Activated naive CD4-positive, alpha-beta T cell treated with anti-CD3 and anti-CD28 coated beads, Interleukin-2, amount 10 ng/mL, durations not matched to agents 7 days and 5 days (primary cell): ENCODE measurements around the gene NADSYN1.

Experiments used
- CTCF ChIA-PET: fragments of 350-600 bp; sonication (Branson Sonifier 250); formaldehyde crosslinking; loops from one replicate; lab custom pipeline; 2021; ENCODE audit warnings: antibody characterized with exemption; lab: Charles Lee
- DNase-seq: peaks from one replicate; pipeline ENCODE4 v3.0.0-alpha.2; 2020
- H3K27ac Mint-ChIP-seq: one replicate; pipeline ENCODE4 v1.8.0; 2021; ENCODE audit warnings: mild to moderate bottlenecking, moderate library complexity, mixed read lengths
- H3K27me3 Mint-ChIP-seq: one replicate; pipeline ENCODE4 v1.8.0; 2021; ENCODE audit warnings: mild to moderate bottlenecking, mixed read lengths
- H3K36me3 Mint-ChIP-seq: one replicate; pipeline ENCODE4 v1.8.0; 2021; ENCODE audit warnings: mixed read lengths
- H3K4me1 Mint-ChIP-seq: one replicate; pipeline ENCODE4 v1.8.0; 2021; ENCODE audit warnings: mixed read lengths
- H3K4me3 Mint-ChIP-seq: one replicate; pipeline ENCODE4 v1.8.0; 2021; ENCODE audit warnings: mild to moderate bottlenecking, moderate library complexity, mixed read lengths
- H3K9me3 Mint-ChIP-seq: one replicate; pipeline ENCODE4 v1.8.0; 2021; ENCODE audit warnings: mixed read lengths

The NADSYN1 gene

DNA sequence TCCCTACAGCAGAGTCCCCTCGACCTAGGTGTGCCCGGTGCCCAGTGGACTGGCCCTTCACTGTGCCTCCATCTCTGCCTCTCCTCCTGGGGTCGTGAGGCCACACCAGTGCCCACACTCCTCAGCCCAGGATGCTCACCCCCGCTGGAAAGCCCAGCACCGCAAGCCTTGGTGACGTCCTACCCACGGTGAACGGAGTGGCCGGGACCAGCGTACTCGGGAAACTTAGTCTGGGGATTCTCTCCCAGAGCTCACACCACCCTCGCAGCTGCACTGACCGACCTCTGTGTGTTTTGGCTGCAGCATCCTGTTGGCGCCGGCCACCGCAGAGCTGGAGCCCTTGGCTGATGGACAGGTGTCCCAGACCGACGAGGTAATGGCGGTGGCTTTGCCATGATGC is 38.5 kb downstream of the NADSYN1 start:
- peaks cover 60% of the 10 kb centered on the region for H3K36me3 Mint-ChIP-seq
- no peak for DNase-seq
- CTCF ChIA-PET: no interaction called here
- no peak overlapping the region for H3K27ac Mint-ChIP-seq
- no peaks in the 10 kb centered on the region for H3K9me3 Mint-ChIP-seq
- no peaks in the 10 kb centered on the region for H3K27me3 Mint-ChIP-seq
- peaks cover 2% of the 10 kb centered on the region for H3K4me1 Mint-ChIP-seq
- H3K4me3 Mint-ChIP-seq: no peak overlapping the region

DNA sequence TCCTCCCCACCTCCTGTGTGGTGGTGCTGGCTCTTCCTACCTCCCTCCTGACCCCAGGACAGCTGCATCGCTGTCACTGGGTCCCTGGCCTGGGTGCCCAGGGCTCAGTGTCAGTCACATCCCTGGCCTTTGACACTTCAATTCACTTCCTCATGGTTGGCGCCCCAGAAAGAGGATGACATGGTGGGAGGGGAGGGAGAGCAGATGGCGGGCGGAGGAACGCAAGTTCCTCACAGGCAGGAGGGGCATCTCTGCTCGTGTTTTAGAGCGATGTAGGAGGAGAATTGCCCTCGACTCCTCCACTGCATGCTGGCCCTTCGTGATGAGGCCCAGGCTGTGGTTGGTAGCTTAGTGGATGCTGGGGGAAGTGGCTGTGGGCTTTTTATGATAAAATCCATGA is 38.9 kb downstream of the NADSYN1 start:
- DNase-seq: no peak
- Mint-ChIP-seq H3K27ac (no peak overlapping the region), H3K9me3 (no peaks in the 10 kb centered on the region), H3K27me3 (no peaks in the 10 kb centered on the region), H3K4me1 (peaks cover 2% of the 10 kb centered on the region), H3K36me3 (peaks cover 62% of the 10 kb centered on the region), H3K4me3 (no peak overlapping the region)
- CTCF ChIA-PET: no interaction called here

DNA sequence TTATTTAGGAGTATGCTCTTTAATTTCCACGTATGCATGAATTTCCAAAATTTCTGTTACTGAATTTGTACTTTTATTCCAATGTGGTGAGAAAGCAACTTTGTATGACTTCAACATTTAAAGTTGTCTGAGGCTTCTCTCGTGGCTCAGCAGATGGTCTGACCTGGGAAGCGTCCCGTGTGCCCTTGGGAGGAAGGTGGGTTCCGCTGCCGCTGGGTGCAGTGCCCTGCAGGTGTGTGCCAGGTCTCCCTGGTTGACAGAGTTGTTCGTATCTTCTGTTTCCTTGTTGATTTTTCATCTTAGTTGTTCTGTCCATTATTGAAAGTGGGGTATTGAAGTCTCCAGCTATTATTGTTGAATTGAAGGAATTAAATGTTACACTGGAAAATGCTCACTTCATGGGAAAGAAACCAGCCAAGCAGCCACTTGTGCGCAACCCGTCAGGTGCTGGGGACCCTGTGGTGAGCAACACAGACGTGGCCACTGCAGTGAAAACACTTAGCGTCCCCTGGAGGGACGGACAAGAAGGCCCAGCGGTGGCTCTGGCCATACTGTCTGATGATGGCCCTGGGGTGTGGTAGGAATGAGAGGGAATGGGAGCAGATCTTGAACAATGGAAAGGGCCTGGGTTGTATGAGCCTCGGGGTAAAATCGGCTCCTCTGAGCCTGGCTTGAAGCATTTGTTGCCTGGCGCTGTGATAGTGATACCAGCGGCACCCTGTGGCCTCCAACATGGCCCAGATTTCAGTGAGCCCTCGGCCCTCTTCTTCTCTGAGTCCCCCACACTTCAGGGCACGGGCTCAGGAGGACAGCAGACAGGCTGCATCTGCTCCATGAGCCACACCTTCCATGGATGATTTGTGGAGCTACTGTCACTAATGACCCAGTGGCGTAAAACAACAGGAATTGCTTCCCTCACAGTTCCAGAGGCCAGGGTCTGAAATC is 42.6 kb downstream of the NADSYN1 start:
- Mint-ChIP-seq H3K4me1 (peaks cover 6% of the 10 kb centered on the region), H3K9me3 (no peaks in the 10 kb centered on the region), H3K36me3 (peaks cover 67% of the 10 kb centered on the region), H3K27ac (no peak overlapping the region), H3K27me3 (no peaks in the 10 kb centered on the region), H3K4me3 (no peak overlapping the region)
- no peak for DNase-seq
- CTCF ChIA-PET: no interaction called here

DNA sequence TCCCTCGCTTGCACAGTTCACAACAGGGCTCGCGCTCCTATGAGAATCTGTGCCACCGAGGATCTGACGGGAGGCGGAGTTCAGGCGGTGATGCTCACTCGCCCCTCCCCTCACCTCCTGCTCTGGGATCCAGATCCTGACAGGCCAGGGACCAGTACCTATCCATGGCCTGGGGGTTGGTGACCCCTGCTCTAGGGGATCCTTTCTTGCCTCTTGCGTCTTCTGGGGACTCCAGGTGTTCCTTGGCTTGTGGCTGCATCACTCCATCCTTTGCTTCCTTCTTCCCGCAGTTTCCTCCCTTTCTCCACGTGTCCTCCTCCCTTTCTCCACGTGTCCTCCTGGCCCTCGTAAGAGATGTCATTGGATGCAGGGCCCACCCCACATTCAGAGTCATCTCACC is 43.4 kb downstream of the NADSYN1 start:
- Mint-ChIP-seq H3K27ac (peak overlapping the region; percentile 31), H3K36me3 (peaks cover 63% of the 10 kb centered on the region), H3K9me3 (no peaks in the 10 kb centered on the region), H3K27me3 (no peaks in the 10 kb centered on the region), H3K4me3 (no peak overlapping the region), H3K4me1 (peaks cover 6% of the 10 kb centered on the region)
- no peak for DNase-seq
- CTCF ChIA-PET: no interaction called here

DNA sequence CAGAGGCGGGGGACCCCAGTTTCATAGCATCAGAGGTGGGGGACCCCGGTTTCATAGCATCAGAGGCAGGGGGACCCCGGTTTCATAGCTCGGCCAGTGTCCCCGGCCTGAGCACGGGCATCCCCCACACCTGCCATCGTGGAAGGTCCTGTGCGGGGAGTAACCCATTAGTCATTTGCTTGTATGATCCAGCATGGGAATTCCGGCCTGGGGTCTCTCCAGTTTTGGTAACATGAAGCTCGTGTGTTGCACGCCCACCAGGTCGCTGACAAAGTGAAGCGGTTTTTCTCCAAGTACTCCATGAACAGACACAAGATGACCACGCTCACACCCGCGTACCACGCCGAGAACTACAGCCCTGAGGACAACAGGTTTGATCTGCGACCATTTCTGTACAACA is 45.1 kb downstream of the NADSYN1 start:
- Mint-ChIP-seq H3K4me3 (no peak overlapping the region), H3K27me3 (no peaks in the 10 kb centered on the region), H3K27ac (no peak overlapping the region), H3K36me3 (peaks cover 55% of the 10 kb centered on the region), H3K4me1 (peaks cover 6% of the 10 kb centered on the region), H3K9me3 (no peaks in the 10 kb centered on the region)
- CTCF ChIA-PET: no interaction called here
- DNase-seq: no peak

DNA sequence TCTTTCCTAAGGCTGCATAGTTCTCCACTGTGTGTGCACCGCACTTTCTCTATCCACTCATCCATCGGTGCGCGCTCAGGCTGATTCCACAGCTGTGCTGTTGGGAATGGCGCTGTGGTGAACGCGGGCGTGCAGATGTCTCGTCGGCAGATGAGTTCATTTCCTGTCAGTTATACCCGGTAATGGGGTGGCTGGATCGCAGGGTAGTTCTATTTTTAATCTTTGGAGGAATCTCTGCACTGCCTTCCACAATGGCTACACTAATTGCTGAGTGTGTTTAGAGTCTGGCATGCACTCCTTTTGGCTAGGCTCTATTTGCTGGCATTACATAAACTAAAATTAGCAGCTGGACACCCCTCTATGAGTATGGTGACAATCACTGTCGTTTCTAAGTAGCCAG is 46.1 kb downstream of the NADSYN1 start:
- peaks cover 6% of the 10 kb centered on the region for H3K4me1 Mint-ChIP-seq
- CTCF ChIA-PET: no interaction called here
- no peaks in the 10 kb centered on the region for H3K27me3 Mint-ChIP-seq
- H3K27ac Mint-ChIP-seq: no peak overlapping the region
- no peak overlapping the region for H3K4me3 Mint-ChIP-seq
- H3K9me3 Mint-ChIP-seq: no peaks in the 10 kb centered on the region
- no peak for DNase-seq
- peaks cover 52% of the 10 kb centered on the region for H3K36me3 Mint-ChIP-seq

DNA sequence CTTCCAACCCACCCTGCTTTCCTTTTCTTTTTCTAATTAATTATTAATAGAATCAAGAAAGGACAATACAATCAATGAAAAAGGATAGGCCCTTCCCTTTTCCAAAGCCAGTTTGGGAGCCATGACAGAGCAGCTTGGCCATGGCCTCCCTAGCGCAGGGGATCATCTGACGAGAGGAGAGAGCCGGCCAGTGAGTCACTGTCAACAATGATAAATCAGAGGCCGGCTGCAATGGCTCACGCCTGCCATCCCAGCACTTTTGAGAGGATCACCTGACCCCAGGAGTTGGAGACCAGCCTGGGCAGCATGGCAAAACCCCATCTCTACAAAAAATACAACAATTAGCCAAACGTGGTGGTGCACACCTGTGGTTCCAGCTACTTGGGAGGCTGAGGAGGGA is 46.5 kb downstream of the NADSYN1 start:
- Mint-ChIP-seq H3K27me3 (no peaks in the 10 kb centered on the region), H3K27ac (no peak overlapping the region), H3K36me3 (peaks cover 49% of the 10 kb centered on the region), H3K9me3 (no peaks in the 10 kb centered on the region), H3K4me3 (no peak overlapping the region), H3K4me1 (peaks cover 6% of the 10 kb centered on the region)
- CTCF ChIA-PET: no interaction called here
- no peak for DNase-seq

DNA sequence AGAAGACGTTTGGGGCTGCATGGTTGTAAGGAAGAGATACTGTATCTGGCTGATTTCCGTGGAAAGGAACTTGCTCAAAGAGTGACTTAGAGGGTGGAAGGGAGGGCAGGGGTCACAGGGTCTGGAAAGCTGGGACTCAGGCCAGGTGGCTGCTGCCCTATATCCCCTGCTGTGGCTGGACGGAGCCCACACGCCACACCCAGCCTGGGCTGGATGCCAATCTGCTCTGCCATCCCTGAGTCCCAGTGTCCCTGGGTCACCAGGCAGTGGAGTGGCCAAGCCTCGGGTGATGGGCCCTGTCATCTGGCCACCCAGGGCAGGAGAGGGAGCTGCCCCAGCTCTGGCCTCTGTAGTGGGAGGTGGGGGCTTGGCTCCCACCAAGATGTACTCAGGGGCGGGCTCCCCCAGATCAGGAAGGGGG is 47.6 kb downstream of the NADSYN1 start:
- Mint-ChIP-seq H3K36me3 (peaks cover 48% of the 10 kb centered on the region), H3K4me3 (no peak overlapping the region), H3K9me3 (no peaks in the 10 kb centered on the region), H3K27ac (no peak overlapping the region), H3K4me1 (peaks cover 6% of the 10 kb centered on the region), H3K27me3 (no peaks in the 10 kb centered on the region)
- no peak for DNase-seq
- CTCF ChIA-PET: no interaction called here

DNA sequence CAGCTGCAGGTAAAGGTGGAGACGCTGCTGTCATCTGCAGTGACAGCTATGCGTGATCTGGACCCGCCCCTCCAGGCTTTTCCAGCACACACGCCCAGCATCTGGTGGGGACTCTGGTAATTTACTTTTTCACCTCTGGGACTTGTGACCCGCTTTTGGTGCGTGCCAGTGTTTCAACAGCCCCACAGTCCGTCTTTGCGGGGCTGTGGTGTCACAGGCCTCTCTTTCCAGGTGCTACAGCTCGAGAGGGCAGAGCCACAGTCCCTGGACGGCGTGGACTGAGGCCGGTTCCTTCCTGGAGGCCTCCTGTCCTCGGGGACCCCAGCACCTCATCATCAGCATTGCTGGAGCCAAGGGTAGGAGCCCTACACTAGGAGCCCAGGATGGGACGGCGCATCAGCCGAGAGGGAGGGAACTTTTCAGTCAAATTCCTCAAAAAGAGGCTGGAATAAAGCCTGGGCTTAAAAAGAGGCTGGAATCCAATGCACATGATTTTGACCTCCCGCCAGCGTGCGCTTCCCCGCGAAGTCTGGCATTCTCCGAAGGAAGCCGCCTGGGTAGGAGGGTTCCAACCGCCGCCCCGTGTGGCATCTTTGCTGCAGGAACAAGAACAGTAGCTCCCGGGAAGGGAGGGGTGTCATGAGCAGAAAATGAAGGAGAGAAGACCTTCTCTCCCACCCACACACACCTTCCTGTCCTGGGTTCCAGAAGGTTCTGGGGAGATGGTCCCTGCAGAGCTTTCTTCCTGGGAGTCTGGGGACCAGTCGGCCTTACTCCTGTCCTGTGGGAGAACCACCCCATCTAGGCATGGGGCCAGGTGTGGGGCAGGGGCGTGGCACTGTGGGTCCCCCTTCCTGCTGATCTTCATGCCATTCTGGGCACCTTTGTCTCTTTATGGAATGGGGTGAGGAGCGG is 48.3 kb downstream of the NADSYN1 start:
- Mint-ChIP-seq H3K27me3 (no peaks in the 10 kb centered on the region), H3K9me3 (no peaks in the 10 kb centered on the region), H3K36me3 (peaks cover 51% of the 10 kb centered on the region), H3K27ac (no peak overlapping the region), H3K4me1 (peaks cover 6% of the 10 kb centered on the region), H3K4me3 (no peak overlapping the region)
- CTCF ChIA-PET: no interaction called here
- no peak for DNase-seq

DNA sequence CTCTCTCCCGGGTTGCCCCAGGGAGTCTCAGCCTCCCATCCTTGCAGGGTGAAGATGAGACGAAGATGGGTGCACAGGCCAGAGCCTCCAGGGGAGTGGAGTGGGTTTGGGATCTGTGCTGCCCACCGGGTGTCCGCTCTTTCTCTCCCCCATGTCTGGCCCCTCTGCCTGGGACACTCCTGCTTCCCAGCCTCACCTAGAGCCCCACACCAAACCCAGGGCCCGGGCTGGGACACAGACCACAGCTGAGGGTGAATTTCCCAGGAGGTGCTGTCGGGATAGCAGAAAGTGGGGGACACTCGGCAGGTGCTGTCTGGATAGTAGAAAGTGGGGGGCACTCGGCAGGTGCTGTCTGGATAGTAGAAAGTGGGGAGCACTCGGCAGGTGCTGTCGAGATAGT is 49.0 kb downstream of the NADSYN1 start:
- H3K27ac Mint-ChIP-seq: no peak overlapping the region

DNA sequence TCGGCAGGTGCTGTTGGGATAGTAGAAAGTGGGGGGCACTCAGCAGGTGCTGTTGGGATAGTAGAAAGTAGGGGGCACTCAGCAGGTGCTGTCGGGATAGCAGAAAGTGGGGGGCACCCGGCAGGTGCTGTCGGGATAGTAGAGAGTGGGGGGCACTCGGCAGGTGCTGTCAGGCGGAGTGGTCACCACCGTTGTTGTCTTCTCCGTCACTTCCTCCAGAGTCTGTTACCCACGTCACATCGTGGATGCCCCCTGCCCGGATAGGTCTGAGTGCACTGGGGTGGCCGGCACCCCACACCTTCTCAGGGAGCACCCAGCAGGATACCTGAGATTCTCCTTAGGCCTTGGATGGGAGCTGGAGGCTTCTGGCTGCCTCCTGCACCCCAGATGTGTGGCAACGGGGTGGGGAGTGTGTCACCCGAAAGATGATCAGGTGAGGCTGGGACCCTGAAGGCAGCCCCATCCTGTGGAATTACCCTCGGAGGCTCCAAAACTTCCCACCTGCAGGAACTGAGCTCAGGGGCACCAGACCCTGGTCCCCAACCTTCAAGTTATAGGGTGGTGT is 50.0 kb downstream of the NADSYN1 start:
- CTCF ChIA-PET: no interaction called here
- H3K27ac Mint-ChIP-seq: no peak overlapping the region
- H3K4me3 Mint-ChIP-seq: no peak overlapping the region
- no peak for DNase-seq
- peaks cover 6% of the 10 kb centered on the region for H3K4me1 Mint-ChIP-seq
- peaks cover 44% of the 10 kb centered on the region for H3K36me3 Mint-ChIP-seq
- H3K27me3 Mint-ChIP-seq: no peaks in the 10 kb centered on the region
- H3K9me3 Mint-ChIP-seq: peaks cover 1% of the 10 kb centered on the region

More for the DNA sequence above, 49.0 kb downstream of the NADSYN1 start:
- CTCF ChIA-PET: no interaction called here
- H3K4me3 Mint-ChIP-seq: no peak overlapping the region
- H3K36me3 Mint-ChIP-seq: peaks cover 52% of the 10 kb centered on the region
- DNase-seq: no peak
- no peaks in the 10 kb centered on the region for H3K9me3 Mint-ChIP-seq
- peaks cover 6% of the 10 kb centered on the region for H3K4me1 Mint-ChIP-seq
- H3K27me3 Mint-ChIP-seq: no peaks in the 10 kb centered on the region

DNA sequence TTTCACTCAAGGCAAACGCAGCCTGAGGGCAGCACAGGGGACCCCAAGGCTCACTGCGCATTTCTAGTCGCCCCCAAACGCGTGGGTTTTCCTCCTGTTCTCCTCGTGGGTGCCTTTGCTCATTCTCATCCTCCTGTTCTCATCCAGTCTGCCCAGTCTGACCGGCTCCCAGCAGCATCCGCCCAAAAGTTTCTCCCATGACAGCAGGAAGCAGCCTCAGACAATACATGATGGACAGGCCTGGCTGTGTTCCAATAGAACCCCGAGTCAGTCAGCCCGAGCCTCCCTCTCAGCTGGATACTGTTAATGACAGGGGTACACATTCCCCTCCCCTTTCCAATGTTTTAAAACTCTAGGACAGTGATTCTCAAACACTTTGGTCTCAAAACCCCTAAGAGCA is 51.5 kb downstream of the NADSYN1 start:
- Mint-ChIP-seq H3K27ac (no peak overlapping the region), H3K9me3 (peaks cover 13% of the 10 kb centered on the region), H3K27me3 (no peaks in the 10 kb centered on the region), H3K4me3 (no peak overlapping the region), H3K4me1 (no peaks in the 10 kb centered on the region), H3K36me3 (peaks cover 32% of the 10 kb centered on the region)
- CTCF ChIA-PET: no interaction called here
- DNase-seq: no peak

DNA sequence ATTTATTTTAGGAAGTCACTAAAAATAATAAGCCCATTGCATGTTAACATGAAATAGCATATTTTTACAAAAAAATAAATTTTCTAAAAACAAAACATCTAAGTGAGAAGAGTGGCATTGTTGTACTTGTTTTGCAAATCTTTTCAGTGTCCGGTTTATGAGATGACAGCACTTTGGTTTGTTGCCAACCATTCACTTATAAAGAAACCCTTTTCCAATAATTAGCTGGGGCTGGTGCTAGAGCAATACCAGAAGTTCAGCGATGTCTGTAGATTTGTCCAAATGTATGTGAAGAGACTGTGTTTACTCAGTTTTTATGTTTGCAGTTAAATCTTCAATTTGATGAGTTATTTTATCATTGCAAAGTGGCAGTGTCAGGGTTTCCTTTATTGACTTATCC is 52.0 kb downstream of the NADSYN1 start:
- Mint-ChIP-seq H3K4me3 (no peak overlapping the region), H3K27ac (no peak overlapping the region), H3K9me3 (peaks cover 18% of the 10 kb centered on the region), H3K36me3 (peaks cover 30% of the 10 kb centered on the region), H3K27me3 (no peaks in the 10 kb centered on the region), H3K4me1 (no peaks in the 10 kb centered on the region)
- DNase-seq: no peak
- CTCF ChIA-PET: no interaction called here

DNA sequence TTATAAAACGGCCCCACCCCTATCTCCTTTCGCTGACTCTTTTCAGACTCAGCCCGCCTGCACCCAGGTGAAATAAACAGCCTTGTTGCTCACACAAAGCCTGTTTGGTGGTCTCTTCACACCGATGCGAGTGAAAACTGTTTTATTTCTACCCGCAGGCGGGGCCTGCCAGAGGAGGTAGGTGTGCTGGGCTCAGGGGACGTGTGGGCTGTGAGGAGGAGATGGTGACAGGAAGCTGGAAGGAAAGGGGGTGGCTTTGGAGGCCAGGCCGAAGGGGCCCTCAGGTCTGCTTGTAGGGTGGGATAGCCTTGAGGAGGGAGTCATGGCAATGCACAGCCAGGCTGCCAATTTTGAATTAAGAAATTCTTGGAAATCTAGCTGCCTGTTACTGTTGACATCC is 52.8 kb downstream of the NADSYN1 start:
- H3K4me1 Mint-ChIP-seq: no peaks in the 10 kb centered on the region
- H3K36me3 Mint-ChIP-seq: peaks cover 23% of the 10 kb centered on the region
- H3K4me3 Mint-ChIP-seq: no peak overlapping the region
- no peak for DNase-seq
- no peak overlapping the region for H3K27ac Mint-ChIP-seq
- peaks cover 22% of the 10 kb centered on the region for H3K9me3 Mint-ChIP-seq
- no peaks in the 10 kb centered on the region for H3K27me3 Mint-ChIP-seq
- CTCF ChIA-PET: no interaction called here
